CD4-positive, alpha-beta T cell treated with Interleukin-17A for 4 hours (primary cell): ENCODE data around the gene TMEM256.

Source experiments
- DNase-seq: peaks from one replicate; pipeline ENCODE4 v3.0.0-alpha.2; 2020; ENCODE audit warnings: mixed read lengths

Gene TMEM256

GRCh38 chr17:7428557-7428956, 24.7 kb upstream of the TMEM256 start, which contains the start of gene SPEM3:
Gene SPEM3, plus strand, starts transcription at chr17:7428857. Its CDS starts 46 bp downstream, at chr17:7428903.
- no peak for DNase-seq

GRCh38 chr17:7427549-7427948, 23.7 kb upstream of the TMEM256 start:
- no peak for DNase-seq

- DNase-seq: no peak
These were observed 23.1 kb upstream of the TMEM256 start for GRCh38 chr17:7426896-7427489.

GRCh38 chr17:7426203-7426863, 22.4 kb upstream of the TMEM256 start:
- no peak for DNase-seq

GRCh38 chr17:7425756-7426155, 21.9 kb upstream of the TMEM256 start:
- no peak for DNase-seq

- no peak for DNase-seq
These were observed 21.4 kb upstream of the TMEM256 start, which contains the start of gene SPEM2 for GRCh38 chr17:7425316-7425715. Gene SPEM2, plus strand, starts transcription at chr17:7425616. Its CDS starts 73 bp downstream, at chr17:7425689.

- DNase-seq: no peak
These were observed 19.8 kb upstream of the TMEM256 start for GRCh38 chr17:7423679-7424078.

- DNase-seq: no peak
These were observed 17.3 kb upstream of the TMEM256 start for GRCh38 chr17:7421186-7421585.

GRCh38 chr17:7419819-7420610, 16.1 kb upstream of the TMEM256 start, which contains the start of gene SPEM1:
Gene SPEM1, plus strand, starts transcription at chr17:7420324. Its CDS starts 61 bp downstream, at chr17:7420385.
- no peak for DNase-seq

- DNase-seq: no peak
These were observed 14.7 kb upstream of the TMEM256 start for GRCh38 chr17:7418472-7419152.

- no peak for DNase-seq
These were observed 13.3 kb upstream of the TMEM256 start for GRCh38 chr17:7417056-7417655.

GRCh38 chr17:7416323-7416722, 12.4 kb upstream of the TMEM256 start:
- peak; percentile 21 for DNase-seq

GRCh38 chr17:7415784-7416183, 11.9 kb upstream of the TMEM256 start:
- DNase-seq: no peak

GRCh38 chr17:7414837-7415236, 10.9 kb upstream of the TMEM256 start:
- DNase-seq: no peak

- DNase-seq: no peak
These were observed 9.6 kb upstream of the TMEM256 start for GRCh38 chr17:7413346-7413985.

- DNase-seq: no peak
These were observed 7.5 kb upstream of the TMEM256 start for GRCh38 chr17:7411427-7411750.

GRCh38 chr17:7410634-7411426, 6.9 kb upstream of the TMEM256 start:
- no peak for DNase-seq

GRCh38 chr17:7409716-7410115, 5.8 kb upstream of the TMEM256 start:
- no peak for DNase-seq

- no peak for DNase-seq
These were observed 5.0 kb upstream of the TMEM256 start for GRCh38 chr17:7408863-7409262.

- peak; percentile 52 for DNase-seq
These were observed 4.4 kb upstream of the TMEM256 start for GRCh38 chr17:7408252-7408727.
